SK-N-SH (cell line): Measurements from ENCODE around the gene MB. TPM values are rescaled to one million over a fixed set of nuclear protein-coding genes. Genes with fewer than 3 reads are reported as not detected.

ENCODE experiments used
- CTCF ChIA-PET: fragments of 300-600, 350-600 bp; formaldehyde crosslinking; extraction: SDS; loops from one replicate; lab custom pipeline; 2021; lab: Yijun Ruan, JAX
- POLR2A ChIA-PET: fragments of 350-600 bp; sonication (Branson Sonifier 250); formaldehyde crosslinking; extraction: SDS; loops from one replicate; lab custom pipeline; 2020; ENCODE audit warnings: antibody characterized with exemption, inconsistent platforms; lab: Yijun Ruan, JAX
- DNase-seq: peaks from one replicate; pipeline ENCODE4 v3.0.0; 2012
- H2AFZ ChIP-seq: fragments of 200-600 bp; sonication (generic); 2 replicates; pipeline ENCODE4 v1.8.1; 2016; ENCODE audit warnings: antibody characterized with exemption, mild to moderate bottlenecking, low read depth
- H3F3A ChIP-seq: fragments of 200-600 bp; sonication (generic); replicated peaks from 2 replicates; pipeline ENCODE3; 2016; ENCODE audit warnings: antibody characterized with exemption, mild to moderate bottlenecking; ENCODE audit not compliant: insufficient read depth
- H3K27ac ChIP-seq, 2 experiments: fragments of 200-500 bp in 1 of 2; fragments of 200-600 bp in 1 of 2; sonication (Bioruptor generic) in 1 of 2; sonication (generic), shearing (Covaris generic) in 1 of 2; 2 replicates each; pipeline versions ENCODE4 v1.5.1 to v1.6.1; 2014 to 2016; ENCODE audit warnings: low read depth in 2 of 2, inconsistent platforms in 1 of 2, low read length in 1 of 2, mild to moderate bottlenecking in 1 of 2, mixed read lengths in 1 of 2
- H3K27me3 ChIP-seq: fragments of 200-600 bp; sonication (generic), shearing (Covaris generic); 2 replicates; pipeline ENCODE4 v1.6.1; 2016; ENCODE audit warnings: mixed run types; ENCODE audit not compliant: insufficient read depth
- H3K36me3 ChIP-seq, 2 experiments: fragments of 200-500 bp in 1 of 2; fragments of 200-600 bp in 1 of 2; sonication (Bioruptor generic) in 1 of 2; sonication (generic) in 1 of 2; replicated peaks in 1 of 2; 2 replicates each; pipeline versions ENCODE3 to v1.5.1; 2014 to 2016; ENCODE audit warnings: low read length in 1 of 2, mild to moderate bottlenecking in 1 of 2; ENCODE audit not compliant: insufficient read depth in 2 of 2, control insufficient read depth in 1 of 2
- H3K4me1 ChIP-seq, 2 experiments: fragments of 200-500 bp in 1 of 2; fragments of 200-600 bp in 1 of 2; sonication (Bioruptor generic) in 1 of 2; sonication (generic), shearing (Covaris generic) in 1 of 2; 2 replicates each; pipeline versions ENCODE4 v1.5.1 to v1.6.1; 2014 to 2016; ENCODE audit warnings: low read depth in 1 of 2, low read length in 1 of 2, mixed run types in 1 of 2; ENCODE audit not compliant: insufficient read depth in 2 of 2, control insufficient read depth in 1 of 2
- H3K4me2 ChIP-seq: fragments of 200-600 bp; sonication (generic), shearing (Covaris generic); 2 replicates; pipeline ENCODE4 v1.6.1; 2017; ENCODE audit warnings: mixed run types
- H3K4me3 ChIP-seq, 2 experiments: fragments of 200-500 bp in 1 of 2; fragments of 200-600 bp in 1 of 2; sonication (Bioruptor generic) in 1 of 2; sonication (generic), shearing (Covaris generic) in 1 of 2; 2 replicates each; pipeline versions ENCODE4 v1.5.1 to v1.8.1; 2014 to 2016; ENCODE audit warnings: low read depth in 2 of 2, inconsistent platforms in 1 of 2, low read length in 1 of 2, mild to moderate bottlenecking in 1 of 2, mixed read lengths in 1 of 2, moderate library complexity in 1 of 2
- H3K79me2 ChIP-seq: fragments of 200-600 bp; sonication (generic); 2 replicates; pipeline ENCODE4 v1.8.1; 2017; ENCODE audit warnings: mild to moderate bottlenecking; ENCODE audit not compliant: insufficient read depth
- H3K9ac ChIP-seq: fragments of 200-600 bp; sonication (generic); 2 replicates; pipeline ENCODE4 v1.6.1; 2017; ENCODE audit warnings: mixed run types
- H3K9me2 ChIP-seq: fragments of 200-600 bp; sonication (generic); 2 replicates; pipeline ENCODE4 v1.6.1; 2017; ENCODE audit warnings: mixed run types
- H3K9me3 ChIP-seq: fragments of 200-600 bp; sonication (generic); 2 replicates; pipeline ENCODE4 v1.6.1; 2017; ENCODE audit warnings: mixed run types, mild to moderate bottlenecking, moderate library complexity
- H4K20me1 ChIP-seq: fragments of 200-600 bp; sonication (generic); 2 replicates; pipeline ENCODE4 v1.6.1; 2017; ENCODE audit warnings: mild to moderate bottlenecking, mixed run types; ENCODE audit not compliant: insufficient read depth
- EP300 ChIP-seq, 2 experiments: IDR thresholded peaks; 2 replicates each; pipeline versions ENCODE4 v1.4.0 to v1.6.1; 2012; ENCODE audit warnings: borderline replicate concordance in 1 of 2, low read depth in 1 of 2, low read length in 1 of 2
- EZH2phosphoT487 ChIP-seq: fragments of 200-600 bp; sonication (generic); IDR thresholded peaks from 2 replicates; pipeline ENCODE4 v1.6.1; 2017; ENCODE audit warnings: low read depth, mixed run types, mild to moderate bottlenecking, antibody characterized with exemption, moderate library complexity, borderline replicate concordance
- FOXJ3 ChIP-seq: sonication (generic); formaldehyde crosslinking; IDR thresholded peaks from 2 replicates; pipeline ENCODE4 v1.5.1; 2020; ENCODE audit warnings: mild to moderate bottlenecking, missing genetic modification reagents
- MXI1 ChIP-seq: IDR thresholded peaks from 2 replicates; pipeline ENCODE4 v1.6.1; 2012; ENCODE audit warnings: mild to moderate bottlenecking, low read depth, low read length, improper control_type of control experiment
- NFIC ChIP-seq: IDR thresholded peaks from 2 replicates; pipeline ENCODE4 v1.4.0; 2012; ENCODE audit warnings: borderline replicate concordance
- POLR2AphosphoS5 ChIP-seq: IDR thresholded peaks from 2 replicates; pipeline ENCODE4 v1.6.1; 2012; ENCODE audit warnings: low read depth, low read length
- RAD21 ChIP-seq: IDR thresholded peaks from 2 replicates; pipeline ENCODE4 v1.6.1; 2012; ENCODE audit warnings: mild to moderate bottlenecking, low read length
- RFX5 ChIP-seq: IDR thresholded peaks from 2 replicates; pipeline ENCODE4 v1.6.1; 2012; ENCODE audit warnings: mild to moderate bottlenecking, improper control_type of control experiment, low read length
- RXRA ChIP-seq: IDR thresholded peaks from 2 replicates; pipeline ENCODE4 v1.4.0; 2012; ENCODE audit warnings: low read depth, mild to moderate bottlenecking, borderline replicate concordance
- SIN3A ChIP-seq: IDR thresholded peaks from 2 replicates; pipeline ENCODE4 v1.6.1; 2012; ENCODE audit warnings: low read depth, mild to moderate bottlenecking, low read length, moderate library complexity, borderline replicate concordance
- SMC3 ChIP-seq: IDR thresholded peaks from 2 replicates; pipeline ENCODE4 v1.6.1; 2012; ENCODE audit warnings: low read depth, low read length, improper control_type of control experiment
- TCF12 ChIP-seq: IDR thresholded peaks from 2 replicates; pipeline ENCODE4 v1.4.0; 2012
- TEAD4 ChIP-seq: IDR thresholded peaks from 2 replicates; pipeline ENCODE4 v1.4.0; 2012; ENCODE audit warnings: mild to moderate bottlenecking, borderline replicate concordance; ENCODE audit not compliant: insufficient read depth
- WGBS: methylation state at CpG from one replicate; pipeline ENCODE4 v1.1.6; 2017; ENCODE audit warnings: low lambda C conversion rate; 5-methylcytosine and 5-hydroxymethylcytosine counted together
- polyA plus RNA-seq, 3 experiments: library from polyadenylated mRNA; depleted of rRNA; stranded (reverse); fragments of >200 nt; gene quantifications; 2 replicates each; pipeline ENCODE4 v1.2.3, GENCODE V29; 2012
- TF ChIP-seq, protein P1 (sequence below): fragments of 150-350 bp; IDR thresholded peaks from 2 replicates; pipeline ENCODE4 v1.6.1; 2017; ENCODE audit warnings: antibody characterized with exemption, low read length, low read depth, borderline replicate concordance
- TF ChIP-seq, protein P2 (sequence below): IDR thresholded peaks from 2 replicates; pipeline ENCODE4 v1.4.0; 2012; ENCODE audit warnings: low read depth, borderline replicate concordance
- TF ChIP-seq, protein P3 (sequence below): fragments of 150-350 bp; IDR thresholded peaks from 2 replicates; pipeline ENCODE4 v1.6.1; 2016; ENCODE audit warnings: mild to moderate bottlenecking, low read depth, low read length
- TF ChIP-seq, protein P4 (sequence below): IDR thresholded peaks from 2 replicates; pipeline ENCODE4 v1.4.0; 2012; ENCODE audit warnings: low read depth
- TF ChIP-seq, protein P5 (sequence below): IDR thresholded peaks from 2 replicates; pipeline ENCODE4; 2012
- TF ChIP-seq, protein P6 (sequence below): IDR thresholded peaks from 2 replicates; pipeline ENCODE4 v1.6.1; 2012; ENCODE audit warnings: mild to moderate bottlenecking, low read depth, low read length, moderate library complexity

MB gene
- polyA plus RNA-seq, 1 of the 3 experiments (the other 2 are of a cell fraction): 0.95 TPM

DNA sequence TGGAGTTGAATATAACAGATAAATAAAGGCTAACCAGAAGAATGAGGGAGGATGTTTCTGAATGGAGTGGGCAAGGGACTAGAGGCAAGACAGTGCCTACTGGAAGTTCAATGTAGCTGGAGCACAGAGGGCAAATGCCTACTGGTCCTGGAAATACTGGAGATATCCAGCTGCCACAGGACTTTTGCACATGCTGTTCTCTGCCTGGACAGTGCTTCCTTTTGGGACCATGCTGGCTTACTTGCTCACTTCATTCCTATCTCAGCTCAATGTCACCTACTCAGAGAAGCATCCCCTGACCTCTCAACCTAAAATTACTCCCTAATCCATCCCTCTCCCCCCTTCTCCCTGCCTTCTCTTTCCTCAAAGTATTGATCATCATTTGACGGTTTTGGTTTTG lies 56.3 kb downstream of the MB start:
- H3K79me2 ChIP-seq: no peaks in the 10 kb centered on the region
- TF ChIP-seq, protein P1, sequence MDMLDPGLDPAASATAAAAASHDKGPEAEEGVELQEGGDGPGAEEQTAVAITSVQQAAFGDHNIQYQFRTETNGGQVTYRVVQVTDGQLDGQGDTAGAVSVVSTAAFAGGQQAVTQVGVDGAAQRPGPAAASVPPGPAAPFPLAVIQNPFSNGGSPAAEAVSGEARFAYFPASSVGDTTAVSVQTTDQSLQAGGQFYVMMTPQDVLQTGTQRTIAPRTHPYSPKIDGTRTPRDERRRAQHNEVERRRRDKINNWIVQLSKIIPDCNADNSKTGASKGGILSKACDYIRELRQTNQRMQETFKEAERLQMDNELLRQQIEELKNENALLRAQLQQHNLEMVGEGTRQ: no peak
- TF ChIP-seq, protein P2, sequence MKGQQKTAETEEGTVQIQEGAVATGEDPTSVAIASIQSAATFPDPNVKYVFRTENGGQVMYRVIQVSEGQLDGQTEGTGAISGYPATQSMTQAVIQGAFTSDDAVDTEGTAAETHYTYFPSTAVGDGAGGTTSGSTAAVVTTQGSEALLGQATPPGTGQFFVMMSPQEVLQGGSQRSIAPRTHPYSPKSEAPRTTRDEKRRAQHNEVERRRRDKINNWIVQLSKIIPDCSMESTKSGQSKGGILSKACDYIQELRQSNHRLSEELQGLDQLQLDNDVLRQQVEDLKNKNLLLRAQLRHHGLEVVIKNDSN: no peak
- TF ChIP-seq TCF12 (no peak), NFIC (no peak), EP300 (IDR thresholded peaks at IDR 0.05; ENCODE audit: borderline replicate concordance in 1 of 2, low read depth in 1 of 2, low read length in 1 of 2) (no peak), FOXJ3 (CRISPR knock-in tag) (no peak), MXI1 (no peak), RFX5 (no peak), TEAD4 (no peak), RXRA (no peak), POLR2AphosphoS5 (no peak)
- TF ChIP-seq, protein P3, sequence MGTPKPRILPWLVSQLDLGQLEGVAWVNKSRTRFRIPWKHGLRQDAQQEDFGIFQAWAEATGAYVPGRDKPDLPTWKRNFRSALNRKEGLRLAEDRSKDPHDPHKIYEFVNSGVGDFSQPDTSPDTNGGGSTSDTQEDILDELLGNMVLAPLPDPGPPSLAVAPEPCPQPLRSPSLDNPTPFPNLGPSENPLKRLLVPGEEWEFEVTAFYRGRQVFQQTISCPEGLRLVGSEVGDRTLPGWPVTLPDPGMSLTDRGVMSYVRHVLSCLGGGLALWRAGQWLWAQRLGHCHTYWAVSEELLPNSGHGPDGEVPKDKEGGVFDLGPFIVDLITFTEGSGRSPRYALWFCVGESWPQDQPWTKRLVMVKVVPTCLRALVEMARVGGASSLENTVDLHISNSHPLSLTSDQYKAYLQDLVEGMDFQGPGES: no peak
- TF ChIP-seq, protein P4, sequence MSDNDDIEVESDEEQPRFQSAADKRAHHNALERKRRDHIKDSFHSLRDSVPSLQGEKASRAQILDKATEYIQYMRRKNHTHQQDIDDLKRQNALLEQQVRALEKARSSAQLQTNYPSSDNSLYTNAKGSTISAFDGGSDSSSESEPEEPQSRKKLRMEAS: no peak
- TF ChIP-seq, protein P5, sequence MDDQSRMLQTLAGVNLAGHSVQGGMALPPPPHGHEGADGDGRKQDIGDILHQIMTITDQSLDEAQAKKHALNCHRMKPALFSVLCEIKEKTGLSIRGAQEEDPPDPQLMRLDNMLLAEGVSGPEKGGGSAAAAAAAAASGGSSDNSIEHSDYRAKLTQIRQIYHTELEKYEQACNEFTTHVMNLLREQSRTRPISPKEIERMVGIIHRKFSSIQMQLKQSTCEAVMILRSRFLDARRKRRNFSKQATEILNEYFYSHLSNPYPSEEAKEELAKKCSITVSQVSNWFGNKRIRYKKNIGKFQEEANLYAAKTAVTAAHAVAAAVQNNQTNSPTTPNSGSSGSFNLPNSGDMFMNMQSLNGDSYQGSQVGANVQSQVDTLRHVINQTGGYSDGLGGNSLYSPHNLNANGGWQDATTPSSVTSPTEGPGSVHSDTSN: no peak
- H3F3A ChIP-seq: peaks cover 3% of the 10 kb centered on the region
- H3K4me3 ChIP-seq: no peak overlapping the region
- no peak overlapping the region for H3K9ac ChIP-seq
- peaks cover 0 to 34% of the 10 kb centered on the region in 2 experiments; a peak in 2 of 4 replicates for H3K4me1 ChIP-seq
- ChIA-PET POLR2A (no interaction called here), CTCF (no interaction called here)
- no peaks in the 10 kb centered on the region for H3K9me2 ChIP-seq
- H3K27me3 ChIP-seq: no peaks in the 10 kb centered on the region
- no peak overlapping the region for H3K27ac ChIP-seq
- no peaks in the 10 kb centered on the region for H3K36me3 ChIP-seq
- WGBS: 97% methylated on average over 1 of the region's 1 CpG
- no peak overlapping the region for H2AFZ ChIP-seq
- H3K4me2 ChIP-seq: no peak overlapping the region
- H4K20me1 ChIP-seq: no peaks in the 10 kb centered on the region
- DNase-seq: no peak
- no peaks in the 10 kb centered on the region for H3K9me3 ChIP-seq

DNA sequence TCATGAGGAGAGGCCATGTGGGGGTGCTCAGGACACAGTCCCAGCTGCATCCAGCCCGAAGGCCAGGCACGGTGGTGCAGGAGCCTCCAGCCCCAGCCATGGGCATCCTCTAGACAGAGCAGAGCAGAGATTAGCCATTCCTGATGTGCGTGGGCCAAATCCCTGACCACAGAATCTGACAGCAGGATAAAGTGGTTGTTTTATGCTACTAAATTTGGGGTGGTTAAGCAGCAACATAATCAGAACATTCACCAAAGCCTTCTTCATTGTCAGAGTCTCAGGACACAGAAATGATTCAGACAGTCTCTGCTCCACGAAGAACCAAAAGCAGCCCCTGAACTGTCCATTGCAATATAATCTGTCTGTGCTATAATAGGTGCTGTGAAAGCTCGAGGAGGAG lies 56.8 kb downstream of the MB start:
- Histone ChIP-seq H3K9me3 (no peaks in the 10 kb centered on the region), H3K9me2 (no peaks in the 10 kb centered on the region), H3K4me2 (no peak overlapping the region), H3K4me3 (no peak overlapping the region), H3K36me3 (no peaks in the 10 kb centered on the region), H3K9ac (no peak overlapping the region), H3K27me3 (no peaks in the 10 kb centered on the region), H3K27ac (no peak overlapping the region), H2AFZ (no peak overlapping the region), H4K20me1 (no peaks in the 10 kb centered on the region), H3K79me2 (no peaks in the 10 kb centered on the region), H3F3A (no peaks in the 10 kb centered on the region), H3K4me1 (peaks cover 0 to 31% of the 10 kb centered on the region in 2 experiments; a peak in 1 of 4 replicates)
- POLR2A ChIA-PET: no interaction called here
- CTCF ChIA-PET: no interaction called here
- WGBS: 73% methylated on average over 5 of the region's 5 CpGs
- no peak for DNase-seq
- TF ChIP-seq RAD21 (no peak), SIN3A (no peak), TEAD4 (no peak), SMC3 (no peak), EZH2phosphoT487 (no peak)
- TF ChIP-seq, protein P1: no peak
- TF ChIP-seq, protein P6, sequence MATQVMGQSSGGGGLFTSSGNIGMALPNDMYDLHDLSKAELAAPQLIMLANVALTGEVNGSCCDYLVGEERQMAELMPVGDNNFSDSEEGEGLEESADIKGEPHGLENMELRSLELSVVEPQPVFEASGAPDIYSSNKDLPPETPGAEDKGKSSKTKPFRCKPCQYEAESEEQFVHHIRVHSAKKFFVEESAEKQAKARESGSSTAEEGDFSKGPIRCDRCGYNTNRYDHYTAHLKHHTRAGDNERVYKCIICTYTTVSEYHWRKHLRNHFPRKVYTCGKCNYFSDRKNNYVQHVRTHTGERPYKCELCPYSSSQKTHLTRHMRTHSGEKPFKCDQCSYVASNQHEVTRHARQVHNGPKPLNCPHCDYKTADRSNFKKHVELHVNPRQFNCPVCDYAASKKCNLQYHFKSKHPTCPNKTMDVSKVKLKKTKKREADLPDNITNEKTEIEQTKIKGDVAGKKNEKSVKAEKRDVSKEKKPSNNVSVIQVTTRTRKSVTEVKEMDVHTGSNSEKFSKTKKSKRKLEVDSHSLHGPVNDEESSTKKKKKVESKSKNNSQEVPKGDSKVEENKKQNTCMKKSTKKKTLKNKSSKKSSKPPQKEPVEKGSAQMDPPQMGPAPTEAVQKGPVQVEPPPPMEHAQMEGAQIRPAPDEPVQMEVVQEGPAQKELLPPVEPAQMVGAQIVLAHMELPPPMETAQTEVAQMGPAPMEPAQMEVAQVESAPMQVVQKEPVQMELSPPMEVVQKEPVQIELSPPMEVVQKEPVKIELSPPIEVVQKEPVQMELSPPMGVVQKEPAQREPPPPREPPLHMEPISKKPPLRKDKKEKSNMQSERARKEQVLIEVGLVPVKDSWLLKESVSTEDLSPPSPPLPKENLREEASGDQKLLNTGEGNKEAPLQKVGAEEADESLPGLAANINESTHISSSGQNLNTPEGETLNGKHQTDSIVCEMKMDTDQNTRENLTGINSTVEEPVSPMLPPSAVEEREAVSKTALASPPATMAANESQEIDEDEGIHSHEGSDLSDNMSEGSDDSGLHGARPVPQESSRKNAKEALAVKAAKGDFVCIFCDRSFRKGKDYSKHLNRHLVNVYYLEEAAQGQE: no peak
